Motor neuron (in vitro differentiated cells): ENCODE results near the gene ARHGAP10. TPM values are rescaled to one million over a fixed set of nuclear protein-coding genes. Genes with fewer than 3 reads are reported as not detected.

Experiments
- ATAC-seq, 8 experiments: fragments of 200-7000 bp; cut with Tn5 transposase; replicated peaks in 6 of 8; 2 replicates each; pipeline ENCODE4 v1.8.0; 2021; ENCODE audit warnings: mild to moderate bottlenecking in 8 of 8, moderate library complexity in 8 of 8
- H3K27ac ChIP-seq, 2 donors: fragments of 250-450 bp; sonication (Bioruptor Pico); 2 replicates each; pipeline ENCODE4 v1.9.0; 2021; ENCODE audit warnings: antibody characterized with exemption in 2 of 2, mild to moderate bottlenecking in 2 of 2, moderate library complexity in 1 of 2
- H3K4me1 ChIP-seq, 2 donors: fragments of 250-450 bp; sonication (Bioruptor Pico); replicated peaks in 1 of 2; 2 replicates each; pipeline ENCODE4 v1.6.1; 2021; ENCODE audit warnings: antibody characterized with exemption in 2 of 2, mild to moderate bottlenecking in 2 of 2, moderate library complexity in 1 of 2
- H3K4me3 ChIP-seq, 5 donors: fragments of 250-450 bp; sonication (Bioruptor Pico); 2 replicates each; pipeline ENCODE4 v1.9.0; 2021; ENCODE audit warnings: antibody characterized with exemption in 5 of 5, mild to moderate bottlenecking in 5 of 5, moderate library complexity in 4 of 5
- whole genome bisulfite sequencing, 10 experiments: fragments of 450-650 bp; shearing (Covaris generic); methylation state at CpG; one replicate each; pipeline ENCODE4 v1.0.0; 2022; 5-methylcytosine and 5-hydroxymethylcytosine counted together
- in situ Hi-C, 9 experiments: fragments of 400-800 bp; cut with MboI; loops; one replicate each; pipeline ENCODE4 v1.15.0; 2021; ENCODE audit warnings: low sequenced_read_pairs in 9 of 9, low pct_unique_long_range_greater_than_20kb in 2 of 9; ENCODE audit not compliant: unreplicated experiment in 9 of 9
- total RNA-seq, 8 experiments: library from RNA; unstranded; fragments of 300-600 nt; gene quantifications; 2 replicates each; pipeline versions ENCODE4 v1.2.3 to v1.2.4, GENCODE V29; 2022

ARHGAP10 gene
- total RNA-seq, 8 experiments from 2014 or later = 1.6 to 16.1 (median 8.2) TPM

GRCh38 chr4:147829401-147830101 lies 97.7 kb downstream of the ARHGAP10 start:
- Histone ChIP-seq H3K4me1 (no peaks in the 10 kb centered on the region), H3K4me3 (no peak overlapping the region), H3K27ac (no peak overlapping the region)
- in situ Hi-C loops = no loop called here
- 83 to 97% (median 95%) methylated on average over 3 to 10 of the region's 13 CpGs; no CpG with 5 or more reads in 4 of the 10 experiments for WGBS, 10 experiments
- no peak for ATAC-seq

- 57 to 93% (median 78%) methylated on average over 1 to 3 of the region's 3 CpGs; no CpG with 5 or more reads in 2 of the 10 experiments for WGBS, 10 experiments
- in situ Hi-C loops = no loop called here
- H3K4me1 ChIP-seq = no peaks in the 10 kb centered on the region
- H3K4me3 ChIP-seq = no peak overlapping the region
- H3K27ac ChIP-seq = no peak overlapping the region
- no peak for ATAC-seq
These were observed 98.2 kb downstream of the ARHGAP10 start for GRCh38 chr4:147830102-147830463.

DNA sequence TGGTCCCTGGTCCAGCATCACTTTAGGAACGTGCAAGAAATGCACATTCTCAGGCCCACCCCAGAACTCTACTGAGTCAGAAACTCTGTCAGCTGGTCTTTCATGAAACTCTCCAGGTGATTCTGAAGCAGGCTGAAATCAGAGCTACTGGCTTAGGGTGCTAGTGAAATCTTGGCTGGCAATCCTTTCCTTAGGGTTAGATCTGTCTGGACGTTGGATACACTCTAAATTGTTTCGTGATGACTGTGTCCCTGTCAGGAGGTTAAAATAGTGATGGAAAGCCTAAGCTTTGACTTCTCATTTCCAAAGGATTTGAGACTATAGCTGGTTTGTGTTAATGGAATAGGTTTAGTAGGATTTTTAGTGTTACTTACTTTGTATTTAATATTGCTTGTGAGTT lies 99.1 kb downstream of the ARHGAP10 start:
- WGBS, 10 experiments = 0 to 100% (median 83%) methylated on average over 1 to 3 of the region's 3 CpGs; no CpG with 5 or more reads in 2 of the 10 experiments
- Histone ChIP-seq H3K27ac (no peak overlapping the region), H3K4me3 (no peak overlapping the region), H3K4me1 (no peaks in the 10 kb centered on the region)
- ATAC-seq = no peak
- in situ Hi-C loops = no loop called here

DNA sequence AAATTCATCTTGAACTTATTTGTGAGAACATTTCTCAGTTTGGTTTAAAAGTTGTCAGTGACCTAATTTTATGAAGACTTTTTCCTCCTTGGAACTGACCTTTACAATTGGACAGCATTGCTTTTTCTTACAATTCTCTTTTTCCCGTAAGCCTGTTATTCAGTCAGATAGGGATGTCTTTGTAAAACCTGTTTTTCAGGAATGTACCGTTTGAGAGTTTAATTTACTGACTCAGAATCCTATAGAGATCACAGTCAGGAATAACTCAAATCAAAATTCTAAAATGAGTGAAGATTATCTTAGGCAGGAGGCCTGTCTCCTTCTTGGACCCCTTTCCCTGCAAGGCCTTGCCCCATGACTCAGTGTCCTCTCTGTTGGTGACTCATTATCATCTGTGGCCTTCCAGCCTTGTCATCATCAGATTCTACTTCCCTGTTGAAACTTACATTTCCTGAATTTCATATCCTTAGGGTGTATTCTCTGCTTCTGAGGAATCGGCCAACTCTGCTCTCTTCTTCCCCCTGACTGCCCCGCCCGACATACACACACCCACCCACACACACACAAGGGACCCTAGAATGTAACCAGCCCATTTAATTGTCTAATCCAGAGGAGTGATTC lies 99.8 kb downstream of the ARHGAP10 start:
- ATAC-seq = peak in 7 of 8 experiments; percentile 33 to 92 (median 79)
- WGBS, 10 experiments = 0 to 100% (median 87%) methylated on average over 1 to 5 of the region's 5 CpGs
- no peak overlapping the region for H3K4me3 ChIP-seq
- no peaks in the 10 kb centered on the region for H3K4me1 ChIP-seq
- in situ Hi-C loops = no loop called here
- no peak overlapping the region for H3K27ac ChIP-seq

DNA sequence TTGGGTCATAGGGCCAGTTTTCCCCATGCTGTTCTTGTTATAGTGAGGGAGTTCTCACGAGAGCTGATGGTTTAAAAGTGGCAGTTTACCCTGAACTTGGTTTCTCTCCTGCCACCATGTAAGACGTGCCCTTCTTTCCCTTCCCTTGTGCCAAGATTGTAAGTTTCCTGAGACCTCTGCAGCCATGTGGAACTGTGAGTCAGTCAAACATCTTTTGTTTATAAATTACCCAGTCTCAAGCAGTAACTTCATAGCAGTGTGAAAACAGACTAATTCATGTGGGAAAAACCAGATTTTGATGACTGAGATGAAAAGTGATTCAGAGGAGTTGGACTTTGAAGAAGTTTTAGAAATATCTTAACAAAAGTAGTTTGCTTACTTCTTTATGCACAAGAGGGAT lies 101.4 kb downstream of the ARHGAP10 start:
- H3K4me3 ChIP-seq = no peak overlapping the region
- no peaks in the 10 kb centered on the region for H3K4me1 ChIP-seq
- no peak overlapping the region for H3K27ac ChIP-seq
- ATAC-seq = no peak
- in situ Hi-C loops = no loop called here
- 57 to 100% (median 88%) methylated on average over 1 to 2 of the region's 2 CpGs; no CpG with 5 or more reads in 6 of the 10 experiments for WGBS, 10 experiments

GRCh38 chr4:147833741-147834140 lies 101.9 kb downstream of the ARHGAP10 start:
- Histone ChIP-seq H3K4me1 (no peaks in the 10 kb centered on the region), H3K27ac (no peak overlapping the region), H3K4me3 (no peak overlapping the region)
- 60 to 100% (median 88%) methylated on average over 1 to 2 of the region's 2 CpGs; no CpG with 5 or more reads in 4 of the 10 experiments for WGBS, 10 experiments
- no peak for ATAC-seq
- in situ Hi-C loops = no loop called here

- in situ Hi-C loops = no loop called here
- WGBS, 10 experiments = no CpG with 5 or more reads among the region's 3 CpGs
- Histone ChIP-seq H3K27ac (no peak overlapping the region), H3K4me1 (no peaks in the 10 kb centered on the region), H3K4me3 (no peak overlapping the region)
- ATAC-seq = no peak
These were observed 102.6 kb downstream of the ARHGAP10 start for GRCh38 chr4:147834480-147834879.

DNA sequence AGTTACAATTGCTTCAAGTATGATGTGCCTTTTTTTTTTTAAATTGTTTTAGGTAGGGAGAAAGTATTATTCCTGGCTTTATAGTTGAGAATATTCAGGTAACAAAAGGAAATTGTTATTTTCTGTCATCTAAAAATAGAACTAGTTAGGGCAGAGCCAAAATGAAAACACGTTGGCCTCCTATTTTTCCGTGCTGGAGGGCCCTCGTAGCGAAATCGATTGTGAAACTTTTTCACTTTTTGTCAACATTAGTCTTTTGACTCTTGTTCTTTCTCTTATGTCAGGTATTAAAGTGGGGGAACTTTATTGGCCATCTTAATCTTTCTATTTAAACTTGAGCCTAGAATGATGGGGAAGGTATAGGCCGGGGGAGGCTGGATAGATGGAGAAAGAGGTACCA lies 104.9 kb downstream of the ARHGAP10 start:
- no peak for ATAC-seq
- in situ Hi-C loops = no loop called here
- Histone ChIP-seq H3K4me1 (no peaks in the 10 kb centered on the region), H3K4me3 (no peak overlapping the region), H3K27ac (no peak overlapping the region)
- WGBS, 10 experiments = 75 to 100% (median 96%) methylated on average over 1 to 6 of the region's 6 CpGs

- no peak overlapping the region for H3K27ac ChIP-seq
- WGBS, 10 experiments = 0 to 100% (median 83%) methylated on average over 1 of the region's 1 CpG; no CpG with 5 or more reads in 3 of the 10 experiments
- H3K4me3 ChIP-seq = no peak overlapping the region
- no peaks in the 10 kb centered on the region for H3K4me1 ChIP-seq
- ATAC-seq = peak in 3 of 8 experiments; percentile 28 to 82 (median 32)
- in situ Hi-C loops = no loop called here
These were observed 105.5 kb downstream of the ARHGAP10 start for GRCh38 chr4:147837435-147837834.

DNA sequence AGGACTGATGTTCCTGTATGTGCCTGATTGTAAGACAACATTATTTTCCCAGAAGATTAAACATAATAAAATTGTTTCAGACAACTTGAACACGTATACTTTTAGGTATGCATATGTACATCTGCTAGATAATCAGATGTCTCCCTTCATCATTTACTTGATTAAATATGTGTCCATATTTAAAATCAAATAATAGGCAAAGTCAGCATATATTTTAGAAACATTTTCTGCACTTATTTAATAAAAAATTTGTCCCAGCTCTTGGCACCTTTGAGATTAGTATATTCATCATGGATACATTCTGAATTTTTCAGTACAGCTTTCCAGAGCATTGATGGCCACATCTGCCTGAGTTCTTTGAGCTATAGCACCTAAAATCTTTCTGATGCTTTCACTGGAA lies 106.0 kb downstream of the ARHGAP10 start:
- H3K4me3 ChIP-seq = no peak overlapping the region
- peak in 1 of 8 experiments; percentile 27 for ATAC-seq
- no peak overlapping the region for H3K27ac ChIP-seq
- H3K4me1 ChIP-seq = no peaks in the 10 kb centered on the region
- 0 to 93% (median 48%) methylated on average over 1 of the region's 1 CpG; no CpG with 5 or more reads in 6 of the 10 experiments for WGBS, 10 experiments
- in situ Hi-C loops = no loop called here

DNA sequence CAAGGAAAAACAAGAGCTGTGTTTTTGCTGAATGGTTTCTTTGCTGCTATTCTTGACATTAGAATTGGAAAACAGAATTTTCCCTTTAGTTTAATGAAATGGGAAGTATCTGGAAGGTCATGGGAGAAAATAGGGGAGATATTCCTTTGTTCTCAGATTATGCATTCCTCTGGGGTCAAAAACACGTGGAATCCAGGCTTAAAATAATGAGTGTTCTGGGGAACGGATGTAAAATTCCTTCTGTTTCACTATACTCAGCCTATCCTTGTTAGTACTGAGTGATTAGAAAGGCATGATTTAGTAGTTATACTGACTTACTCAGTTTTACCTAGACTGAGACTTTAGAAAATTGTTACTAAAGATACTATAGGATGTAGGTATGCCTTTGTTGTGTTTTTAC lies 107.3 kb downstream of the ARHGAP10 start:
- WGBS, 10 experiments = 34 to 95% (median 71%) methylated on average over 2 of the region's 2 CpGs; no CpG with 5 or more reads in 3 of the 10 experiments
- in situ Hi-C loops = no loop called here
- Histone ChIP-seq H3K27ac (no peak overlapping the region), H3K4me1 (no peaks in the 10 kb centered on the region), H3K4me3 (no peak overlapping the region)
- no peak for ATAC-seq

- no peak overlapping the region for H3K4me3 ChIP-seq
- in situ Hi-C loops = no loop called here
- no peak for ATAC-seq
- H3K27ac ChIP-seq = no peak overlapping the region
- H3K4me1 ChIP-seq = no peaks in the 10 kb centered on the region
- 86 to 100% (median 95%) methylated on average over 1 to 3 of the region's 3 CpGs; no CpG with 5 or more reads in 2 of the 10 experiments for WGBS, 10 experiments
These were observed 107.8 kb downstream of the ARHGAP10 start for GRCh38 chr4:147839663-147840062.

- ATAC-seq = no peak
- WGBS, 10 experiments = 57 to 100% (median 87%) methylated on average over 1 to 4 of the region's 4 CpGs
- Histone ChIP-seq H3K4me1 (no peaks in the 10 kb centered on the region), H3K4me3 (no peak overlapping the region), H3K27ac (no peak overlapping the region)
- in situ Hi-C loops = no loop called here
These were observed 109.2 kb downstream of the ARHGAP10 start for GRCh38 chr4:147840838-147841738.
